Gastrocnemius medialis (tissue), 4 donors: ENCODE results near the gene SS18L1.

Source experiments
- CTCF ChIP-seq, 5 experiments: fragments of 450-650 bp in 3 of 5; fragments of 200-600 bp in 2 of 5; sonication (generic) in 2 of 5; IDR thresholded peaks in 4 of 5; conservative IDR thresholded peaks in 1 of 5; 1 replicate in 4 of 5; 2 replicates in 1 of 5; pipeline ENCODE4 v1.5.1; 2016 to 2019; ENCODE audit warnings: antibody characterized with exemption in 5 of 5, mild to moderate bottlenecking in 3 of 5, moderate library complexity in 3 of 5
- POLR2A ChIP-seq, 2 donors: fragments of 450-650 bp; IDR thresholded peaks; one replicate each; pipeline ENCODE4 v1.6.1; 2017; ENCODE audit warnings: antibody characterized with exemption in 2 of 2, mild to moderate bottlenecking in 2 of 2, moderate library complexity in 2 of 2

- TF ChIP-seq CTCF (IDR thresholded peaks at IDR 0.05 in 4 of 5, conservative IDR thresholded peaks at IDR 0.05 in 1 of 5) (no peak), POLR2A (IDR thresholded peaks at IDR 0.05) (no peak)
These were observed 2.1 kb downstream of the SS18L1 start for GRCh38 chr20:62145688-62146018.
